Lower leg skin (tissue), 4 donors: ENCODE measurements around the gene OSR1. TPM values are rescaled to one million over a fixed set of nuclear protein-coding genes. Genes with fewer than 3 reads are reported as not detected.

Source experiments
- DNase-seq, 2 donors: peaks; one replicate each; pipeline ENCODE4 v3.0.0-alpha.2; 2019; ENCODE audit warnings: low spot score in 2 of 2
- H3K4me3 ChIP-seq: fragments of 200-600 bp; sonication (generic); 2 replicates; pipeline ENCODE4 v1.5.1; 2017; ENCODE audit warnings: mild to moderate bottlenecking, low read depth; ENCODE audit not compliant: poor library complexity, severe bottlenecking
- CTCF ChIP-seq, 3 donors: fragments of 450-650 bp; IDR thresholded peaks; one replicate each; pipeline ENCODE4 v1.5.1; 2016; ENCODE audit warnings: antibody characterized with exemption in 3 of 3, mild to moderate bottlenecking in 3 of 3, moderate library complexity in 2 of 3
- POLR2A ChIP-seq, 2 donors: fragments of 450-650 bp; IDR thresholded peaks; one replicate each; pipeline ENCODE4 v1.6.1; 2016 to 2017; ENCODE audit warnings: antibody characterized with exemption in 2 of 2, mild to moderate bottlenecking in 1 of 2, moderate library complexity in 1 of 2
- WGBS, 2 donors: methylation state at CpG; one replicate each; pipeline ENCODE4 v1.1.5; 2018; 5-methylcytosine and 5-hydroxymethylcytosine counted together
- intact Hi-C: fragments of 100-400 bp; cut with DNase I; formaldehyde crosslinking; loops from one replicate; pipeline ENCODE4 v1.15.0; 2023; ENCODE audit warnings: low total_unique reads
- total RNA-seq, 4 donors: library from RNA; depleted of rRNA; stranded (reverse); fragments of >200 nt; gene quantifications; one replicate each; pipeline ENCODE4 v1.1.0, GENCODE V29; 2016

The OSR1 gene
- total RNA-seq, 4 donors from 2014 or later = 1.1 to 16.2 (median 12.7) TPM

- intact Hi-C loops = loop anchor here (10.0 kb wide), 1 partner anchor 843 kb away; no protein-coding TSS in a partner anchor
- H3K4me3 ChIP-seq = no peak overlapping the region
- DNase-seq = no peak
- TF ChIP-seq CTCF (IDR thresholded peaks at IDR 0.05) (no peak), POLR2A (IDR thresholded peaks at IDR 0.05) (no peak)
- 82 to 83% methylated on average over 5 of the region's 5 CpGs for WGBS, 2 donors
These were observed 8.9 kb upstream of the OSR1 start for GRCh38 chr2:19367326-19367725.

GRCh38 chr2:19365126-19365525 is 6.7 kb upstream of the OSR1 start:
- intact Hi-C loops = loop anchor here (10.0 kb wide), 1 partner anchor 840 kb away; no protein-coding TSS in a partner anchor
- no peak overlapping the region for H3K4me3 ChIP-seq
- DNase-seq = peak in 1 of 2 donors; percentile 72
- WGBS, 2 donors = 68 to 86% methylated on average over 3 of the region's 3 CpGs
- no peak for TF ChIP-seq CTCF (IDR thresholded peaks at IDR 0.05)
- TF ChIP-seq POLR2A (IDR thresholded peaks at IDR 0.05) = no peak

- DNase-seq = peak in 1 of 2 donors; percentile 82
- intact Hi-C loops = loop anchor here (10.0 kb wide), 1 partner anchor 839 kb away; no protein-coding TSS in a partner anchor
- 69 to 77% methylated on average over 3 of the region's 3 CpGs for WGBS, 2 donors
- H3K4me3 ChIP-seq = no peak overlapping the region
- no peak for TF ChIP-seq CTCF (IDR thresholded peaks at IDR 0.05)
- TF ChIP-seq POLR2A (IDR thresholded peaks at IDR 0.05) = no peak
These were observed 5.6 kb upstream of the OSR1 start for GRCh38 chr2:19364014-19364413.

- DNase-seq = no peak
- no peak for TF ChIP-seq CTCF (IDR thresholded peaks at IDR 0.05)
- no peak for TF ChIP-seq POLR2A (IDR thresholded peaks at IDR 0.05)
- WGBS, 2 donors = 11 to 12% methylated on average over 20 of the region's 20 CpGs
- no peak overlapping the region for H3K4me3 ChIP-seq
- intact Hi-C loops = loop anchor here (10.0 kb wide), 1 partner anchor 839 kb away; no protein-coding TSS in a partner anchor
These were observed 5.0 kb upstream of the OSR1 start for GRCh38 chr2:19363474-19363778.

GRCh38 chr2:19362755-19363473 is 4.5 kb upstream of the OSR1 start:
- peak; percentile 73 to 96 for DNase-seq
- peak overlapping the region; percentile 8 for H3K4me3 ChIP-seq
- 0 to 2% methylated on average over 33 of the region's 33 CpGs for WGBS, 2 donors

More at GRCh38 chr2:19362755-19363473, 4.5 kb upstream of the OSR1 start:
- intact Hi-C loops = loop anchor here (10.0 kb wide), 1 partner anchor 838 kb away; no protein-coding TSS in a partner anchor
- no peak for TF ChIP-seq POLR2A (IDR thresholded peaks at IDR 0.05)
- TF ChIP-seq CTCF (IDR thresholded peaks at IDR 0.05) = peak in 1 of 3 donors; percentile 59
